ENCODE data around the gene SHROOM1. TPM values are rescaled to one million over a fixed set of nuclear protein-coding genes. Genes with fewer than 3 reads are reported as not detected.

Gene SHROOM1
- total RNA-seq, 1 donor from 2014 or later, result 5.1 TPM

DNA sequence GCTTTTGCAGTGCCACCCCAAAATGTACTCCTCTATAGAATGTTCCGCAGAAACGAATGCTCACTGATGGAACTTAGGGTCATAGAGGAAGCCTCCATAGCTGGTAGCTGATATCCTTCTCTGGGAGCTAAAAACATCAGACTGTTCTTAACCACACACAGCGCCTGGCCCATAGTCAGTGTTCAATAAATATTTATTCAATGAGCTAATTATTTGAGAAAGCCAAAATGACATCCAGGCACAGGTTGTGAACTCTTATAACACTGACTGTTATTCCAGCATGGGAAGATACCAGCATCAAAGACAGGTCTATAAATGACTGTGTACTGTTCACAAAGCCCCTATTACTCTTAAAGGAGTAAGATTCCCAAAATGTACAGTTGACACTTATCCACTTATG lies 22.9 kb upstream of the SHROOM1 start:
- Mint-ChIP-seq H3K27me3 (ENCODE audit: unreplicated experiment) (no peaks in the 10 kb centered on the region), H3K27ac (ENCODE audit: unreplicated experiment) (no peak overlapping the region), H3K36me3 (ENCODE audit: unreplicated experiment) (no peaks in the 10 kb centered on the region), H3K9me3 (ENCODE audit: unreplicated experiment) (no peaks in the 10 kb centered on the region), H3K4me3 (ENCODE audit: unreplicated experiment) (no peak overlapping the region), H3K4me1 (ENCODE audit: low read depth, unreplicated experiment) (no peaks in the 10 kb centered on the region)
- no peak for DNase-seq
- TF ChIP-seq, protein P1, sequence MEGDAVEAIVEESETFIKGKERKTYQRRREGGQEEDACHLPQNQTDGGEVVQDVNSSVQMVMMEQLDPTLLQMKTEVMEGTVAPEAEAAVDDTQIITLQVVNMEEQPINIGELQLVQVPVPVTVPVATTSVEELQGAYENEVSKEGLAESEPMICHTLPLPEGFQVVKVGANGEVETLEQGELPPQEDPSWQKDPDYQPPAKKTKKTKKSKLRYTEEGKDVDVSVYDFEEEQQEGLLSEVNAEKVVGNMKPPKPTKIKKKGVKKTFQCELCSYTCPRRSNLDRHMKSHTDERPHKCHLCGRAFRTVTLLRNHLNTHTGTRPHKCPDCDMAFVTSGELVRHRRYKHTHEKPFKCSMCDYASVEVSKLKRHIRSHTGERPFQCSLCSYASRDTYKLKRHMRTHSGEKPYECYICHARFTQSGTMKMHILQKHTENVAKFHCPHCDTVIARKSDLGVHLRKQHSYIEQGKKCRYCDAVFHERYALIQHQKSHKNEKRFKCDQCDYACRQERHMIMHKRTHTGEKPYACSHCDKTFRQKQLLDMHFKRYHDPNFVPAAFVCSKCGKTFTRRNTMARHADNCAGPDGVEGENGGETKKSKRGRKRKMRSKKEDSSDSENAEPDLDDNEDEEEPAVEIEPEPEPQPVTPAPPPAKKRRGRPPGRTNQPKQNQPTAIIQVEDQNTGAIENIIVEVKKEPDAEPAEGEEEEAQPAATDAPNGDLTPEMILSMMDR (IDR thresholded peaks at IDR 0.05; ENCODE audit: partially characterized antibody, unreplicated experiment), result no peak

DNA sequence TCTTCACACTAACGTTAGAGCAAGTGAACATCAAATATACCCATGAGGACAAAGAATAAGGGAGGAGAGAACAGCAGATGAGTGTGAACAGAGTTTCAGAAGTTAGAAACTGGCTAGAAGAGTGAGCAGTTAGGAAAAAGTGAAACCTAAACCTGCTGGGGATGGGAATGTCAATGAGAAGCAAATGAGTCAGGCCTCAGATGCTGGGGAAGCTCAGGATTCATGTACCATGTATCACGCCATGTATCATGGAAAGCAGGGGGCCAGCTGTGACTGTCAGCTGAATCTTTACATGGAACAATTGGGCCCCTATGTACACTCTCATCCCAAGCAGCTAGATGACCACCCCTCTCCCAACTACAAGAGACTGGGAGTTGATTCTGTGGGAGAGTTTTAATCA lies 19.6 kb upstream of the SHROOM1 start:
- no peak for DNase-seq
- no peak overlapping the region for H3K27ac Mint-ChIP-seq (ENCODE audit: unreplicated experiment)
- TF ChIP-seq, protein P1 (IDR thresholded peaks at IDR 0.05; ENCODE audit: partially characterized antibody, unreplicated experiment), result no peak
- H3K4me3 Mint-ChIP-seq (ENCODE audit: unreplicated experiment), result no peak overlapping the region
- no peaks in the 10 kb centered on the region for H3K4me1 Mint-ChIP-seq (ENCODE audit: low read depth, unreplicated experiment)
- H3K36me3 Mint-ChIP-seq (ENCODE audit: unreplicated experiment), result no peaks in the 10 kb centered on the region
- H3K9me3 Mint-ChIP-seq (ENCODE audit: unreplicated experiment), result no peaks in the 10 kb centered on the region
- no peaks in the 10 kb centered on the region for H3K27me3 Mint-ChIP-seq (ENCODE audit: unreplicated experiment)

DNA sequence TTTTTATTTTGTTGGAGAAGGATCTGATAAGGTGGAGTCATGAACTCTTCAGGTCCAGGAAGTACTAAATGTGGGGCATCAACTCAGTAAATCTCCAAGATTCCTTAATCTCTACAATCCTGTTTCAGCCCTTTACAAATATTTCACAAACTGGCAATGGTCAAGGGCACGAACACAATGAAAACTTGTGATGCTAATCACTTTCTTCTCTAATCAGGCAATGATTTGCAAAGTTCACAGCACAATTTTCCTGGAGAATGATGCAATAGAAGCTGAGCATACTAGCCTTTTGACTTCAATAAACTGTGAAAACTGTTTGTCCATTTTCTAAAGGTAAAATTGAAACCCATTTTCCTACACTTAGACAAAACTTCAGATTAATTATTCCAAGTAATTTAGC lies 18.9 kb upstream of the SHROOM1 start:
- no peaks in the 10 kb centered on the region for H3K4me1 Mint-ChIP-seq (ENCODE audit: low read depth, unreplicated experiment)
- H3K36me3 Mint-ChIP-seq (ENCODE audit: unreplicated experiment), result no peaks in the 10 kb centered on the region
- no peaks in the 10 kb centered on the region for H3K27me3 Mint-ChIP-seq (ENCODE audit: unreplicated experiment)
- no peak overlapping the region for H3K4me3 Mint-ChIP-seq (ENCODE audit: unreplicated experiment)
- H3K27ac Mint-ChIP-seq (ENCODE audit: unreplicated experiment), result no peak overlapping the region
- TF ChIP-seq, protein P1 (IDR thresholded peaks at IDR 0.05; ENCODE audit: partially characterized antibody, unreplicated experiment), result no peak
- no peak for DNase-seq
- no peaks in the 10 kb centered on the region for H3K9me3 Mint-ChIP-seq (ENCODE audit: unreplicated experiment)

DNA sequence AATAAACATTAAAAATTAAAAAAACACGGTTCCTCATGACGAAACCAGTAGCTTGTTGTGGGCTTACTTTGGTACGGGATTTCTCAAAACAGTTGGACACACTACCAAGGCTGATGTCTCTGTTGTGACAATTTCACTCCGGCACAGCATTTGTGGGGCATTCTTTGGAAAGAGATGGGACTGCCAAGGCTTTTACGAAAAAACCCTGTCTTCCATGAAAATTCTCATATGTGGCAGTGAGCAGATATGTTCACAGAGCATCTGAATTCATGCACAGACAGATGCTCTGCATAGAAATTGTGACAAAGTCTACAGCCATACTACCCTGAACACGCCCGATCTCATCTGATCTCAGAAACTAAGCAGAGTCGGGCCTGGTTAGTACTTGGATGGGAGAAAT lies 17.8 kb upstream of the SHROOM1 start:
- Mint-ChIP-seq H3K9me3 (ENCODE audit: unreplicated experiment) (no peaks in the 10 kb centered on the region), H3K4me1 (ENCODE audit: low read depth, unreplicated experiment) (no peaks in the 10 kb centered on the region), H3K36me3 (ENCODE audit: unreplicated experiment) (no peaks in the 10 kb centered on the region), H3K27me3 (ENCODE audit: unreplicated experiment) (no peaks in the 10 kb centered on the region), H3K4me3 (ENCODE audit: unreplicated experiment) (no peak overlapping the region), H3K27ac (ENCODE audit: unreplicated experiment) (no peak overlapping the region)
- no peak for DNase-seq
- TF ChIP-seq, protein P1 (IDR thresholded peaks at IDR 0.05; ENCODE audit: partially characterized antibody, unreplicated experiment), result no peak

DNA sequence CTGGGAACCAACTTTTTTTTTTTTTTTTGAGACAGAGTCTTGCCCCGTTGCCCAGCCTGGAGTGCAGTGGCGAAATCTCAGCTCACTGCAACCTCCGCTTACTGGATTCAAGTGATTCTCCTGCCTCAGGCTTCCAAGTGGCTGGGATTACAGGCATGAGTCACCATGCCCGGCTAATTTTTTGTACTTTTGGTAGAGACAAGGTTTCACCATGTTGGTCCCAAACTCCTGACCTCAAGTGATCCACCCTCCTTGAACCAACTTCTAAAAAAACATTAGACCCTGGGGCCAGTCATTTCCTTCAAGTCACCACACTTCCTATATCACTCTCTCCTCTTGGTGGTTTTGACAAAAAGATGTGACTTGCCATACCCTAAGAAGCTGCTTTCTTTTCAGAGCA lies 10.9 kb upstream of the SHROOM1 start:
- DNase-seq, result no peak
- TF ChIP-seq, protein P1 (IDR thresholded peaks at IDR 0.05; ENCODE audit: partially characterized antibody, unreplicated experiment), result no peak
- H3K4me1 Mint-ChIP-seq (ENCODE audit: low read depth, unreplicated experiment), result no peaks in the 10 kb centered on the region
- no peaks in the 10 kb centered on the region for H3K36me3 Mint-ChIP-seq (ENCODE audit: unreplicated experiment)
- no peaks in the 10 kb centered on the region for H3K9me3 Mint-ChIP-seq (ENCODE audit: unreplicated experiment)
- peaks cover 2% of the 10 kb centered on the region for H3K27me3 Mint-ChIP-seq (ENCODE audit: unreplicated experiment)
- H3K27ac Mint-ChIP-seq (ENCODE audit: unreplicated experiment), result no peak overlapping the region
- no peak overlapping the region for H3K4me3 Mint-ChIP-seq (ENCODE audit: unreplicated experiment)
